Fibroblast of skin of abdomen (primary cell): ENCODE measurements around the gene ZMYND12.

Source experiments
- DNase-seq: peaks from one replicate; pipeline ENCODE4 v3.0.0-alpha.2; 2013

The ZMYND12 gene

DNA sequence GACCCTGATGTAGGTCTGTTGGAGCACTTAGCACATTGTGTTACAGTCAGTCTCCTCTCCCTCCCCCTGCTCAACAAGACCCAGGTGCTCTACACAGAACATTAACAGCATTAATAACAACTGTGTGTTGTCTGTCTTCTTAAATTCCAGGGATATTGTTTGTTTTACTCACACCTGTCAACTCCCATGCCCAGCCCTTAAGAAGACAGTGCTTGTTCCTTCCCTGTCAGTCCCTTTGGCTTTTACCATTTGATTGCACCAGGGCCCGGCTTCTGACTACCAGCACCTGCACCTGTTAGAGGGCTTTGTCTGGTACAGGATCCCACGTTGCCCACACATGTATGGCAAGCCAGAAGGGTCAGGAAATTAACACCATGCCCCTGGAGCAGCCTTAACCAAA lies 63.6 kb downstream of the ZMYND12 start:
- no peak for DNase-seq

DNA sequence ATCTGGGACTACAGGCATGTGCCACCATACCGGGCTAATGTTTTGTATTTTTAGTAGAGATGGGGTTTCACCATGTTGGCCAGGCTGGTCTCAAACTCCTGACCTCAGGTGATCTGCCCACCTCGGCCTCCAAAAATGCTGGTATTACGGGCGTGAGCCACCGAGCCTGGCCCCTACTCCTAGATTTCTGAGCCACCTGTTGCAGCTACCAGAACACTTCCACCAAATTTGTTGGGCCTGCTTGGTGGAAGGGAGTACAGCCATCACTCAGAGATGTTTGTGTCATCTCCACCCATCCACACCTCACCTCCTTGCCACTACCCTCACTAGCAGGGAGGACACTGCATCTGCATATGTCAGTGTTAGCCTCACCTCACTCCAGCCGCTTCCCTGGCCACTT lies 69.8 kb downstream of the ZMYND12 start:
- no peak for DNase-seq

DNA sequence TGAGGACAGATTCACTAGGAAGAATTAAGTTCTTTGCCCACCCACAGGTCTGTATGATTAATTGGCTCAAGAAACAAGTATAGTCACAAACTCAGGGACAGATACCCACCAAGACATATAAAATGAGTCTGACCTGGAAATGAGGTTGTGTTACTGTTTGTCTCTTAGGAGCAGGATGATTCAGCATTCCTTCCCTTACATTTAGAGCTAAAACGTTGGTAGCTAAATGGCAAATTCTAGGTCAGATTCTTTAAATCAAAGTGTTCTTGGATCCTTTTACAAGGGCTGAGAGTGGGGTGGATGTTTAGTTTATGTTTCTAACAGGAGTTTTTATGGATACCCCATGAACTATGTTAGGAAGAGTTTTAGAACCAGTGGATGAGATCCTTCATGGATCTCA lies 70.5 kb downstream of the ZMYND12 start:
- DNase-seq, result peak; percentile 2

DNA sequence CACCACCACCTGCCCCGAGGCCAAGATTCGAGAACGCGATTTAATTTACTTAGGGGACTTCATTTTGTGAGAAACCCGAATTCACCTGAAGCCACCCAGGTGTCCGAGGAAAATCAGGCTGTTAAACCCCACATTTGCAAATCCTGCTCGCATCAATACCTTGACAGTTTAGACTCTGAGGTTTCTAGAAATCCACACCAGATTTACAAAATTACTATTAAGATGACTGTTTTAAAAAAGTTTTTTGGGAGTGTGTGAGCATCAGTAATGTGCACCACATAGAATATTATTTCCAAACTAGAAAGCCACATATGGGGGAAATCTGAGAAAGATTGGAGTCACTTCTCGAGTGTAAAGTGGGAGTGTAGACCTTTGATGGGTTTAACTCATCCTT lies 74.5 kb downstream of the ZMYND12 start:
- DNase-seq, result no peak

DNA sequence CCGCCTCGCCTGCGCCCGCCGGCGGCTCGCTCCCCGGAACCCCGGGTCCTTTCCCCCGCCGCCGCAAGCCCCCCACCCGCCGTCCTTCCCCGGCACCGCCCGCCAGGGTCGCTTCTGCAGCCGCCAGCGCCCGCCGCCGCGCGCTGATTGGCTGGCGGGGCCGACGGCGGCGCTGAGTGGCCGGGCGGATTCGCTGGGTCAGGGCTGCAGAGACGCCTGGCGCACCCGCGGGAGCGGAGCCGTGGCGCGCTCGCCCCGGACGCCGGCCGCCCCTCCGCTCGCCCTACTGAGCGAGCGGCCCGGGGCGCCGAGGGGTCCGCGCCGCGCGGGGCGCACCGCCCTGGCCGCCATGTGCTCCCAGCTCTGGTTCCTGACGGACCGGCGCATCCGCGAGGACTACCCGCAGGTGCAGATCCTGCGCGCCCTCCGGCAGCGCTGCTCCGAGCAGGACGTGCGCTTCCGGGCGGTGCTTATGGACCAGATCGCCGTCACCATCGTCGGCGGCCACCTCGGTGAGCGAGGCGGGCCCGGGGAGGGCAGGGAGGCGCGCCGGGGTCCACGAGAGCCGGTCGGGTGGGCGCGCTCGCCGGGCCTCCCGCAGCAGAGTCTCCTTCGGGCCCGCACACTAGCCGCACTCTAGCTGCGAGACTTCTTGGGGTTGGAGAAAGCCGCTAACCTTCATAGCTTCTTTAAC lies 75.1 kb downstream of the ZMYND12 start, which contains the start of gene RIMKLA:
RIMKLA (plus strand) TSS at position 207 of the 694 bp plus-strand sequence; CDS start at position 350, 143 bp downstream.
- peak; percentile 24 for DNase-seq
